Mucosa of descending colon (tissue), 3 donors: ENCODE results near the gene SLC6A16. TPM values are rescaled to one million over a fixed set of nuclear protein-coding genes. Genes with fewer than 3 reads are reported as not detected.
"Not testable (repeated sequence)": the region's sequence is repeated elsewhere in the genome, so short reads cannot be mapped to it uniquely, and the experiment has no call there.

Experiments used
- ATAC-seq: fragments of 200-7000 bp; cut with Tn5 transposase; one replicate; pipeline ENCODE4 v1.9.1; 2020; ENCODE audit warnings: mild to moderate bottlenecking, moderate library complexity
- DNase-seq, 3 donors: peaks; one replicate each; pipeline ENCODE4 v3.0.0-alpha.2; 2020
- H3K36me3 ChIP-seq: fragments of 200-600 bp; one replicate; pipeline ENCODE4 v1.8.0; 2021; ENCODE audit warnings: low read depth, mild to moderate bottlenecking
- H3K4me1 ChIP-seq: fragments of 200-600 bp; one replicate; pipeline ENCODE4 v1.8.0; 2021; ENCODE audit warnings: low read depth, mild to moderate bottlenecking
- H3K4me3 ChIP-seq: fragments of 200-600 bp; one replicate; pipeline ENCODE4 v1.8.0; 2021; ENCODE audit warnings: mild to moderate bottlenecking
- H3K9me3 ChIP-seq: fragments of 200-600 bp; one replicate; pipeline ENCODE4 v1.8.0; 2021; ENCODE audit warnings: mild to moderate bottlenecking
- intact Hi-C, 2 donors: fragments of 100-400 bp; cut with DNase I in 1 of 2; cut with micrococcal nuclease in 1 of 2; formaldehyde crosslinking; loops; one replicate each; pipeline versions ENCODE4 v1.11.0 to v1.11.1; 2022; cut with DNase I, micrococcal nuclease
- total RNA-seq, 3 donors: library from RNA; stranded (reverse); fragmentation: NEBNext Ultra II Directional in 2 of 3; extraction: Animal tissue kit (Norgen Biotek cat#: 25700) in 2 of 3; gene quantifications; one replicate each; pipeline versions ENCODE4 v1.2.1 to v1.2.4, GENCODE V29; 2021 to 2023
- TF ChIP-seq, protein P1 (sequence below): fragments of 200-600 bp; IDR thresholded peaks from one replicate; pipeline ENCODE4 v1.8.0; 2022; ENCODE audit warnings: antibody characterized with exemption, mild to moderate bottlenecking
- donor health status: DM: no; HTN: no; CAD: no; lungs with moderate emphysema.
- donor health status: DM: no; HTN: no; CAD: no.
- donor health status: DM: no; HTN: yes; CAD: no.

The SLC6A16 gene
- total RNA-seq, 3 donors from 2014 or later: 0.36 to 3.7 (median 0.52) TPM

DNA sequence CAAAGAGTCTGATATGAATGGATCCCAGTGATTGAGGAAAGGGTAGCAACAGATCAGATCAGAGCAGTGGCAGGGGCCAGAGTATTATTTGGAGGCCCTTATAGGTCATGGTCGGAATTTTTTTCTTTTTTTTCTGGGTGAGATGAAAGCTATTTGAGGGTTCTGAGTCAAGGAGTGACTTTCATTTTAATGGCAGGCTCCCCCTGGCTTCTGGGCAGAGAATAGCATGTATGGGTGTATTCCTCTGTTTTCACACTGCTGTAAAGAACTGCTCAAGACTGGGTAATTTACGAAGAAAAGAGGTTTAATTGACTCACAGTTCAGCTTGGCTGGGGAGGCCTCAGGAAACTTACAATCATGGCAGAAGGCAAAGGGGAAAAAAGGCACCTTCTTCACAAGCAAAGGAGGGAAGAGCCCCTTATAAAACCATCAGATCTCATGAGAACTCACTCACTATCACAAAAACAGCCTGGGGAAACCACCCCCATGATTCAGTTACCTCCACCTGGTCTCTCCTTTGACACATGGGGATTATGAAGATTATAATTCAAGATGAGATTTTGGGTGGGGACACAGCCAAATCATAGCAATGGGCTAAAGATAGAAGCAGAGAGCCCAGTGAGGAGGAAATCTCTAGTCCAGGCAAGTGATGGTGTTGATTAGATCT lies 3.0 kb upstream of the SLC6A16 start:
- no peaks in the 10 kb centered on the region for H3K36me3 ChIP-seq
- DNase-seq (peak in 1 of 3 donors; percentile 45), ATAC-seq (peak; percentile 65)
- no peaks in the 10 kb centered on the region for H3K9me3 ChIP-seq
- TF ChIP-seq, protein P1, sequence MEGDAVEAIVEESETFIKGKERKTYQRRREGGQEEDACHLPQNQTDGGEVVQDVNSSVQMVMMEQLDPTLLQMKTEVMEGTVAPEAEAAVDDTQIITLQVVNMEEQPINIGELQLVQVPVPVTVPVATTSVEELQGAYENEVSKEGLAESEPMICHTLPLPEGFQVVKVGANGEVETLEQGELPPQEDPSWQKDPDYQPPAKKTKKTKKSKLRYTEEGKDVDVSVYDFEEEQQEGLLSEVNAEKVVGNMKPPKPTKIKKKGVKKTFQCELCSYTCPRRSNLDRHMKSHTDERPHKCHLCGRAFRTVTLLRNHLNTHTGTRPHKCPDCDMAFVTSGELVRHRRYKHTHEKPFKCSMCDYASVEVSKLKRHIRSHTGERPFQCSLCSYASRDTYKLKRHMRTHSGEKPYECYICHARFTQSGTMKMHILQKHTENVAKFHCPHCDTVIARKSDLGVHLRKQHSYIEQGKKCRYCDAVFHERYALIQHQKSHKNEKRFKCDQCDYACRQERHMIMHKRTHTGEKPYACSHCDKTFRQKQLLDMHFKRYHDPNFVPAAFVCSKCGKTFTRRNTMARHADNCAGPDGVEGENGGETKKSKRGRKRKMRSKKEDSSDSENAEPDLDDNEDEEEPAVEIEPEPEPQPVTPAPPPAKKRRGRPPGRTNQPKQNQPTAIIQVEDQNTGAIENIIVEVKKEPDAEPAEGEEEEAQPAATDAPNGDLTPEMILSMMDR: peak; percentile 53
- intact Hi-C loops: no loop called here
- no peaks in the 10 kb centered on the region for H3K4me1 ChIP-seq
- H3K4me3 ChIP-seq: no peak overlapping the region

DNA sequence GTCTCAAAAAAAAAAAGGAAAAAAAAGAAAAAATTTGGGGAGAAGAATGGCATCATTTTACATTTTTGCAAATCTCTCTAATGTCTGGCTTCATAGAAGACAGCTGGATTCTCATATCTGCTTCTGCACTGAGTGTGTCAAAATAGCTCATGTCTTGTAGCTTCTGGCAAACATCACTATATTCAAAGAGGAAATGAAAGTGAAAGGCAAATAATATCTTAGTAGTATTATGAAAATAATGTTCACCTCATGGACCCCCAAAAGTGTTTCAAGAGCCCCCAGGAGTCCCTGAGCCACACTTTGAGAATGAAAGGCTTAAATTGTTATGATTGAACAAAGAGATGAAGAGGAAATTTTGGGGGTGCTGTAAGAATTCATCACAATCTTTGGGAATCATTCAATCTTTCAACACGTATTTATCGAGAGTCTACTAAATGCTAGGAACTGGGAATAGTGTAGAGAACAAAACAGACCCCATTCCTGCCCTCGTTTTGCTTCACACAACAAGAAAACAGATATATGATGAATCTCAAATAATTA lies 1.2 kb upstream of the SLC6A16 start:
- Histone ChIP-seq H3K9me3 (peaks cover 2% of the 10 kb centered on the region), H3K4me1 (no peaks in the 10 kb centered on the region), H3K4me3 (no peak overlapping the region), H3K36me3 (no peaks in the 10 kb centered on the region)
- no peak for ATAC-seq
- intact Hi-C loops: no loop called here
- no peak for DNase-seq
- TF ChIP-seq, protein P1: no peak

DNA sequence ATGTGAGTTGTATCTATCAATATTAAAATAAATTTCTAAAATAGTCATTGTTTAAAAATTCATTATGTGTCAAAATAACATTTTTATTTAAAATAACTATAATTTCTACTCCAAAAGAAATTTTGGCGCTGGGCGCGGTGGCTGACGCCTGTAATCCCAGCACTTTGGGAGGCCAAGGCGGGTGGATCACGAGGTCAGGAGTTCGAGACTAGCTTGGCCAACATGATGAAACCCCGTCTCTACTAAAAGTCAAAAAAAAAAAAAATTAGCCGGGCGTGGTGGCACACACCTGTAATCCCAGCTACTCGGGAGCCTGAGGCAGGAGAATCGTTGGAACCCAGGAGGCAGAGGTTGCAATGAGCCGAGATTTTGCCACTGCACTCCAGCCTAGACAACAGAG lies 765 bp upstream of the SLC6A16 start:
- H3K4me1 ChIP-seq, ATAC-seq, intact Hi-C loops, H3K9me3 ChIP-seq, DNase-seq, H3K36me3 ChIP-seq, H3K4me3 ChIP-seq: not testable (repeated sequence)

DNA sequence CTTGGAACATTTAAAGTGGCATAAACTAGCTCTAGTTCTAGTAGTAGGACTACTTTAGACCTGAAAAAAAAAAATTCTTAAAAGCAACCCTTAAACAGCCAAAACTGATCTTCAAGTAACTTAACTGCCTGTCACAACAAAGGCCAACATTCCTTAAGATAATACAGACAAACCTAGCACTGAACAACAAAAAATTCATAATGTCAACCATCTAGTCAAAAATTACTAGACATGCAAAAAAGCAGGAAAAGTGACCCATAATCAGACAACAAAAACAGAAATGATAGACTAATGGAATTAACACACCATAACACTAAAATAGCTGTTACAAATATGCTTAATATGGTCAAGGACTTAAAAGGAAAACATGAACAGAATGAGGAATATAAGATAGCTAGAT lies 6.7 kb downstream of the SLC6A16 start:
- ATAC-seq (no peak), DNase-seq (no peak)
- Histone ChIP-seq H3K9me3 (peaks cover 13% of the 10 kb centered on the region), H3K4me3 (no peak overlapping the region), H3K36me3 (no peaks in the 10 kb centered on the region), H3K4me1 (no peaks in the 10 kb centered on the region)
- intact Hi-C loops: no loop called here
- TF ChIP-seq, protein P1: no peak

DNA sequence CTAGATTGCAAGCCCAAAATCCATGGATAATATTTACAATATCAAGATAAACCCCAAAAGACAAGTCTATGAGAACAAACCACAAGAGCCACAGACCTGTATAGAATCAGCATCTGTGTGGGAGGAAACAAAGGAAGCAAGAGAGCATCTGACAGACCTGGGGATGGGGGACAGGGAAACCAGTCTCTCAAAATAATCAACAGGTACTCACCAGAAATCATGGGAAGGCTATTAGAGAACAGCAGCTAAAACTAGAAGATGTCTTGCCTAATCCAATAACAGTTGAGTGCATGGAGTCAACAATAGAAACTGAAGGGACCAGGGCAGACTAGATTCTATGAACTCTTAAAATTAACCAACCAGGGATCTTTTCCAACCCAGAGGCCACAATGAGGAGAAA lies 8.7 kb downstream of the SLC6A16 start:
- ATAC-seq: no peak
- Histone ChIP-seq H3K4me3 (no peak overlapping the region), H3K36me3 (no peaks in the 10 kb centered on the region), H3K4me1 (no peaks in the 10 kb centered on the region), H3K9me3 (peaks cover 11% of the 10 kb centered on the region)
- intact Hi-C loops: no loop called here
- DNase-seq: no peak
- TF ChIP-seq, protein P1: no peak

DNA sequence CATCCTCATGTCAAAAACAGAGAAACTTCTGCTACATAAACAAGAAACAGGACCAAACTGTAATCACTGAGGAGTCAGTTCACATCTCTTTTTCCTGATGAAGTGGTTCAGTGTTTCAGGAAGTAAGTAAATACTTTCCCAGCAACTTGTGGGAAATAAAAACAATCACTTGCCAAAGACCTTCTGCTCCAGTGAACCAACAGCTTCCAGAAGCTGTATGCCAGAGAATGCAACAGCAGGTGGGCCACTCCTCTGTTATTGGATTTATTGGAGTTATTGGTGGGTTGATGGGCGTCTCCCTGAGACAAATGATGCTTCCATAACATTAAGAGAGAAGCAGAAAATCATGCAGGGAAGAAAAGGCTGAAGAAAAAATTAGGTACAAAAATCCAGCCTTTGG lies 9.9 kb downstream of the SLC6A16 start:
- ATAC-seq: no peak
- intact Hi-C loops: no loop called here
- no peaks in the 10 kb centered on the region for H3K36me3 ChIP-seq
- TF ChIP-seq, protein P1: no peak
- H3K4me1 ChIP-seq: no peaks in the 10 kb centered on the region
- H3K9me3 ChIP-seq: peaks cover 7% of the 10 kb centered on the region
- DNase-seq: no peak
- no peak overlapping the region for H3K4me3 ChIP-seq
